SK-N-MC (cell line): ENCODE data around the gene INPP5E.

Source experiments
- DNase-seq: peaks from one replicate; pipeline ENCODE4 v3.0.0-alpha.2; 2011; ENCODE audit warnings: low read depth, low spot score
- H3K27ac ChIP-seq: fragments of 200-600 bp; sonication (generic); 2 replicates; pipeline ENCODE4 v1.5.1; 2016; ENCODE audit warnings: mixed run types
- H3K36me3 ChIP-seq: fragments of 200-600 bp; sonication (generic); 2 replicates; pipeline ENCODE4 v1.6.1; 2017; ENCODE audit warnings: antibody characterized with exemption, low read length, mixed read lengths; ENCODE audit not compliant: insufficient read depth
- H3K4me3 ChIP-seq: fragments of 200-600 bp; sonication (generic); 2 replicates; pipeline ENCODE4 v1.5.1; 2016
- H3K9ac ChIP-seq: fragments of 200-600 bp; sonication (generic); 2 replicates; pipeline ENCODE4 v1.8.0; 2017; ENCODE audit warnings: mixed run types, mixed read lengths; ENCODE audit not compliant: insufficient read length
- H3K9me3 ChIP-seq: fragments of 200-600 bp; sonication (generic); 2 replicates; pipeline ENCODE4 v1.6.1; 2017; ENCODE audit warnings: low read depth, mild to moderate bottlenecking, antibody characterized with exemption, low read length, moderate library complexity, mixed read lengths
- EZH2 ChIP-seq: fragments of 200-600 bp; sonication (generic); IDR thresholded peaks from one replicate; pipeline ENCODE4 v1.6.1; 2017; ENCODE audit warnings: antibody characterized with exemption
- FOXP2 ChIP-seq: optimal IDR thresholded peaks from 2 replicates; pipeline ENCODE3; 2011; ENCODE audit warnings: mild to moderate bottlenecking, moderate library complexity; ENCODE audit not compliant: insufficient read depth; ENCODE audit errors: extremely low read length, control extremely low read depth
- POLR2AphosphoS5 ChIP-seq: IDR thresholded peaks from 2 replicates; pipeline ENCODE4 v1.6.1; 2012; ENCODE audit warnings: mild to moderate bottlenecking, low read depth, low read length, borderline replicate concordance

INPP5E gene

GRCh38 chr9:136439481-136440408 is at the start of gene INPP5E:
TSS of gene INPP5E (minus strand) at chr9:136439845. CDS start at chr9:136439419, 426 bp downstream.
- H3K36me3 ChIP-seq = peaks cover 12% of the 10 kb centered on the region; the same call in 1 of the 2 replicates

GRCh38 chr9:136488247-136489214 is 48.9 kb upstream of the INPP5E start:
- no peak for TF ChIP-seq FOXP2
- TF ChIP-seq POLR2AphosphoS5 = no peak
- no peak for TF ChIP-seq EZH2
- Histone ChIP-seq H3K9ac (no peak overlapping the region), H3K4me3 (no peak overlapping the region), H3K27ac (no peak overlapping the region), H3K9me3 (no peaks in the 10 kb centered on the region), H3K36me3 (no peaks in the 10 kb centered on the region)
- DNase-seq = no peak

More at GRCh38 chr9:136439481-136440408, at the start of gene INPP5E:
- no peak for TF ChIP-seq EZH2
- TF ChIP-seq POLR2AphosphoS5 = peak; percentile 66; the same call in 1 of the 2 replicates
- no peak for DNase-seq
- Histone ChIP-seq H3K27ac (0 out of 2 replicates have a peak within 1 kb of the TSS, but pooled peaks have one; percentile 26), H3K4me3 (peak within 1 kb of the TSS; percentile 91), H3K9ac (peak within 1 kb of the TSS; percentile 89), H3K9me3 (no peaks in the 10 kb centered on the region)

- H3K9ac ChIP-seq = no peak overlapping the region
- no peak for DNase-seq
- H3K36me3 ChIP-seq = no peaks in the 10 kb centered on the region
- no peak overlapping the region for H3K4me3 ChIP-seq
- no peak for TF ChIP-seq POLR2AphosphoS5
- TF ChIP-seq EZH2 = no peak
- TF ChIP-seq FOXP2 = no peak
- no peaks in the 10 kb centered on the region for H3K9me3 ChIP-seq
- H3K27ac ChIP-seq = no peak overlapping the region
Observed at GRCh38 chr9:136487672-136488071, 48.0 kb upstream of the INPP5E start.

- no peaks in the 10 kb centered on the region for H3K9me3 ChIP-seq
- H3K36me3 ChIP-seq = no peaks in the 10 kb centered on the region
- H3K9ac ChIP-seq = no peak overlapping the region
- H3K4me3 ChIP-seq = no peak overlapping the region
- DNase-seq = no peak
- no peak overlapping the region for H3K27ac ChIP-seq
- no peak for TF ChIP-seq POLR2AphosphoS5
- TF ChIP-seq EZH2 = no peak
- no peak for TF ChIP-seq FOXP2
Observed at GRCh38 chr9:136486823-136487620, 47.4 kb upstream of the INPP5E start.

- Histone ChIP-seq H3K27ac (no peak overlapping the region), H3K9me3 (no peaks in the 10 kb centered on the region), H3K9ac (no peak overlapping the region), H3K4me3 (no peak overlapping the region), H3K36me3 (no peaks in the 10 kb centered on the region)
- TF ChIP-seq POLR2AphosphoS5 (no peak), FOXP2 (no peak), EZH2 (no peak)
- DNase-seq = no peak
Observed at GRCh38 chr9:136486131-136486530, 46.5 kb upstream of the INPP5E start.

DNA sequence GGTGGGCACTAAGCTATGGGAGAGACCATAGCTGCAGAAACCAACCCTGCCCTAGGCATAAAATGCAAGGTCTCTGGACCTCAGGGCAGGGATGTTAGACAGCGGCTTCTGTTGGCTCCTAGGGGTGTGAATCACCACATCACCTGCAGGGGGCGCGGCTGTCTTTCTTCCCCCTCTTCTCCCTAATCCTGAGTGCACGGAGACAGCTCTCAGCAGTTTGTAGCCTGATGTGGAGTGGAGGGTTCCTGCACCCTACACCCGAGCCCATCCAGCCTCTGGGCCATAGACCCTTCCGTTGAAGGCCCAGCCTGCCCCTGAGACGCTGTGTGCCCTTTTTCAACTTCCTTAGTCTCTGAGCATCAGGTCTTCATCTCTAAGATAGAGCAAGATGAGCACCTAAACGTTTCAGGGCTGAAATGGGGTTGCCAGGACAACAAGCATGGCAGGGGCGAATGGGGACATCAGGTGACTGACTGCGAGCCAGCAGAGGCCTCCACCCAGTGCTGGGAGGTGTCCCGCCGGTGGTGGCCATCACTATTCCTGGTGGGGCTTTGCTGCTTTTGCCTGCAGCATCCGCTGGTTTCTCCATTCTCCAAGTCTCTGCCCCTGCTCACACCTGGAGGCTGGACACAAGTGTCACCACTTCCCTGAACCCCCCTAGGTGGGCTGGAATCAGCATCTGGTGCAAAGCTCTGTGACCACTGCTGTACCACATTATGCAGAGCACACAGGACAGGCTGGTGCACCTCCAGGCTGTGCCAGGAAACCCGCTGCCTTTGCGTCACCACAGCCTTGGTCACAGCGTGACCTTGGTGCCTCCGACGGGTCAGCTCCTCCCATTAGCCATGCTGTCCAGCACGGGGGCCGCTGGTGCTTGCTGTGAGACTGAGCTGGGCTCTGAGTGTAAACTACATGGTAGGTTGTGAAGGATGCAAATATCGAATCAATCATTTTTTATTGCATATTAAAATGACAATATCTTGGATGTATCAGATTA is 45.7 kb upstream of the INPP5E start:
- TF ChIP-seq FOXP2 = no peak
- no peak for TF ChIP-seq POLR2AphosphoS5
- TF ChIP-seq EZH2 = no peak
- Histone ChIP-seq H3K36me3 (no peaks in the 10 kb centered on the region), H3K27ac (no peak overlapping the region), H3K9ac (no peak overlapping the region), H3K4me3 (no peak overlapping the region), H3K9me3 (no peaks in the 10 kb centered on the region)
- DNase-seq = peak; percentile 28
